GM18517 (cell line): ENCODE data around the gene SPDYE2.
"Not testable (repeated sequence)": the region's sequence is repeated elsewhere in the genome, so short reads cannot be mapped to it uniquely, and the experiment has no call there.

Experiments
- ATAC-seq: cut with Tn5 transposase; IDR thresholded peaks from one replicate; pipeline ENCODE4 v1.9.1; 2021; ENCODE audit warnings: mild to moderate bottlenecking, moderate library complexity; ENCODE audit not compliant: unreplicated experiment

The SPDYE2 gene

DNA sequence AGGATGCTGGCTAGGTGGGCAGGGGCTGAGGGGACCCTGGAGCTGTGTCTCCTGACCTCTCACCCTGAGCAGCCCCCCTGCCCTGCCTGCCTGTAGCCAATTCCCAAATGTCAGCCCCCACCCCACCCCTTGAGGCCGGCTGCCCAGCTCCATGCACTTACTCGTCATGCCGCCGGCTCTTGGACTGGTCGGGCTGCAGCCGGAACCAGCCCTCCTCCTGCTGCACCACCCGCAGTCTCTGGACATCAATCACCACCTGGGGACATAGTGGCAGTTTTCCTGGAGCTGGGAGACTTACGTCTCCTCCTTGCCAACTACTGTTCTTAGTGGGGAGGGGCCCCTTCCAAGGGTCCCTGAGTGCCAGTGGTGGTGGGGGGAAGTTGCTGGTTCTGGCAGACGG lies 48.7 kb downstream of the SPDYE2 start:
- ATAC-seq, result not testable (repeated sequence)

DNA sequence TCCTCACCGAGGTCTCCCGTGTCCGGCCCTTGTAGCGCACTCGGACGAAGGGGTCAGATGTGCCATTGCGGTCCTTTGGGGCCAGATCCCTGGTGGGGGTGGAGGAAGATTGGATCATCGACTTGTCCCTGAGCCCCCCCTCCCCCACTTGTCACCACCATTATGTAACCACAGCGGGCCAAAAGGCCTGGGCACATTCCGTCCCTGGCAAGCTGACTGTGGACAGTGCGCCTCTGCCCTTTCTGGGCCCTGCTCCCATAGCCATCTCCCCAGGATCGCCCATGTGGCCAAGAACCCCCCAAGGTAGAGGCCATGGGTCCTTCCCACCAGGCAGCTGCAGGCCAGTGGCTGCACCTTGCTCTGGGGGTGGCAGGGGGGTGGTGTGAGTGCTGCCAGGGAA lies 51.3 kb downstream of the SPDYE2 start:
- ATAC-seq, result not testable (repeated sequence)

- ATAC-seq, result not testable (repeated sequence)
Observed at GRCh38 chr7:102604431-102605145, 53.6 kb downstream of the SPDYE2 start.

DNA sequence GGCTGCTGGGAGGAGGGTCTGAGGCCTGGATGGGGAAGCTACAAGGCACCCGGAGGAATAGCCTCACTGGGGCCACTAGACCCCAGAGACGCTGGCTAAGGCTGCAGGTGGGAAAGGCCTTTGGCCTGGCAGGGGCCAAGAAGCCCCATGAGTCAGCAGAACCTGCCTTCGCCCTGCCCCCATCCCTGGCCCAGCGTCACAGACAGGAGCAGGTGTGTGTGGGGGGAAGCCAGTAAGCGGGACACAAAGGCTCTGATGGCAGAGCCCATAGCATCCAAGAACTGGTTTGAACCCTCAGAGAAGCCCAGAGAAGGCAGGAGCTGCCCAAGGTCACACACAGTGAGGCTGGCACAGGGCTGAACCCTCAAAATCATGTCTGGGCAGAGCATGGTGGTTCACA lies 55.8 kb downstream of the SPDYE2 start:
- ATAC-seq, result not testable (repeated sequence)

GRCh38 chr7:102609734-102610133 lies 58.7 kb downstream of the SPDYE2 start:
- not testable (repeated sequence) for ATAC-seq

- ATAC-seq, result not testable (repeated sequence)
Observed at GRCh38 chr7:102610441-102610840, 59.4 kb downstream of the SPDYE2 start.

DNA sequence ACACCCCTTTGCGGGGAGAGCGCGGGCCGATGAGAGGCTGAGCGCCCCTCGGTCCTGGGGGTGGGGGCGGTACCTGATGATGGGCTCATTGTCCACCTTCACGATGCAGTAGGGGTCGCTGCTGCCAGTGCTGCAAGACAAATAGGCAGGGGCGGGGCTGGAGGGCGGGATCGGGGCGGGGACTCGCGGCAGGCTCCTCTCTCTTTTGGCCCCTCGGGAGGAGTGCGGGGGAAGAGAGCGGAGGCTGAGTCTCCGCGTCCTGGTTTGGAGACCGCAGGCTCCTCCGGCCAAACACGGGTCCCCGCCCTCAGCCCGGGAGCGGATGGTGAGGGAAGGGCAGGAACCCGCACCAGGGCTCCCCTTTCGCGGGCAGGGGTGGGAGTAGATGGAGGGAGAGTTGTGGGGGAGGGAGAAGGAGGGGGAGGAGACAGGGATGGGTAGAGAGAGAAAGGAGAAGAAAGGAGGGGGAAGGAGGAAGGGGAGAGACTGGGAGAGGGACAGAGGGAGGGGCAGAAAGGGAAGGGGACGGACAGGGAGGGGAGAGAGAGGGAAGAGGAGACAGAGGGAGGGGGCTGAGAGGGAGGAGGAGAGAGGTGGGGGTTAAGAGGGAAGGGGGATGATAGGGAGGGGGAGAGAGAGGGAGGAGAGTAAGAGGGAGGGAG lies 60.1 kb downstream of the SPDYE2 start:
- peak; percentile 23 for ATAC-seq

DNA sequence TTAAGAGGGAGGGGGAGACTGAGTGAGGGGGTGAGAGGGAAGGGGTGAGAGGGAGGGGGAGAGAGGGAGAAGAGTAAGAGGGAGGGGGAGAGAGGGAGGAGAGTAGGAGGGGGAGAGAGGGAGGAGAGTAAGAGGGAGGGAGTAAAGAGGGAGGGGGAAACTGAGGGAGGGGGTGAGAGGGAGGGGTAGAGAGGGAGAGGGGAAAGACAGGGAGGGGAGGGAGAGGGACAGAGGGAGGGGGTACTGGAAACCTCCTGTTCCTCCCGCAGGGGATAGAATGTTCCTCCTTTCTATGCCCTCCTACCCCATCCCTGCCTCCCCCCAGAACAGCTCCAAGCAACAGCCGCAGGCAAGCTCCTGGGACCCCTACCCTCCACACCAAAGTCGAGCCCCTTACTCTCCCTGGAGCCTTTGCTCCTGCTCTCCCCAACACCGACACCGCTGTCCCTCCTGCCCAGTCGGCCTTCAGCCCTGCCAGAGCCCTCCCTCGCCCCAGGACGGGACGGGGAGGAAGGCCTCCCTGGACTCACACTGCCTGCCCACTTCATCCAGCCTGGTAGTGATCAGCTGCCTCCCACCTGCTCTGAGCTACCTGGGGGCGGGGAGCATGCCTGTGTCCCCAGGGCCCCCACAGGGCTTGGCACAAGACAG lies 60.8 kb downstream of the SPDYE2 start:
- ATAC-seq, result not testable (repeated sequence)
